BE2C (cell line): ENCODE measurements around the gene CLDN7.

Experiments
- DNase-seq: peaks from one replicate; pipeline ENCODE4 v3.0.0-alpha.2; 2020
- H3K27me3 ChIP-seq: fragments of 250-450 bp; sonication (Bioruptor Pico); 2 replicates; pipeline ENCODE4 v1.5.1; 2020; ENCODE audit warnings: mild to moderate bottlenecking
- H3K36me3 ChIP-seq: fragments of 250-450 bp; sonication (Bioruptor Pico); 2 replicates; pipeline ENCODE4 v1.5.1; 2020; ENCODE audit warnings: mild to moderate bottlenecking
- H3K4me1 ChIP-seq: fragments of 250-450 bp; sonication (Bioruptor Pico); 2 replicates; pipeline ENCODE4 v1.5.1; 2020
- H3K4me3 ChIP-seq: 2 replicates; pipeline ENCODE4 v1.5.1; 2011; ENCODE audit warnings: low read depth, low read length
- H3K9me3 ChIP-seq: fragments of 250-450 bp; sonication (Bioruptor Pico); 2 replicates; pipeline ENCODE4 v1.5.1; 2020
- TF ChIP-seq, protein P1 (sequence below): IDR thresholded peaks from 2 replicates; pipeline ENCODE4 v1.5.1; 2012; ENCODE audit warnings: mild to moderate bottlenecking, low read depth, low read length

CLDN7 gene

DNA sequence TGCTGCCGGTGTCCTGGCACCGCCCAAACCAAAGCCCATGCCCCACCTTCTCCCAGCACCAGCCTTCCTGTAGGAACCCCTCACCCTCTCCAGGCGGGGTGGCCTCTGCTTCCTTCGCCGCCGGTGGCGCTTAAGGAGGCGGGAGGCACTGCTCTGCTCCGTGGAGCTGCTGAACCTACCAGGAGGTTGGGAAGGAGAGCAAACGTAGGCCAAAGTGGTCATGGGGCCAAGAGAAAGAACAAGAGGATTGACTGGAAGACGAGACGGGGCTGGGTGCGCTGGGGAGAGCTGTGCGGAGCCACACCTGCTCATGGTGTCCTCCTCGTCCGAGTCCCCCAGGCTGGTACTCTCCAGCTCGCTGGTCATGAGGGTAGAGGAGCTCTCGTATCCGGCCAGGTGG, 32.8 kb downstream of the CLDN7 start:
- no peaks in the 10 kb centered on the region for H3K27me3 ChIP-seq
- TF ChIP-seq, protein P1, sequence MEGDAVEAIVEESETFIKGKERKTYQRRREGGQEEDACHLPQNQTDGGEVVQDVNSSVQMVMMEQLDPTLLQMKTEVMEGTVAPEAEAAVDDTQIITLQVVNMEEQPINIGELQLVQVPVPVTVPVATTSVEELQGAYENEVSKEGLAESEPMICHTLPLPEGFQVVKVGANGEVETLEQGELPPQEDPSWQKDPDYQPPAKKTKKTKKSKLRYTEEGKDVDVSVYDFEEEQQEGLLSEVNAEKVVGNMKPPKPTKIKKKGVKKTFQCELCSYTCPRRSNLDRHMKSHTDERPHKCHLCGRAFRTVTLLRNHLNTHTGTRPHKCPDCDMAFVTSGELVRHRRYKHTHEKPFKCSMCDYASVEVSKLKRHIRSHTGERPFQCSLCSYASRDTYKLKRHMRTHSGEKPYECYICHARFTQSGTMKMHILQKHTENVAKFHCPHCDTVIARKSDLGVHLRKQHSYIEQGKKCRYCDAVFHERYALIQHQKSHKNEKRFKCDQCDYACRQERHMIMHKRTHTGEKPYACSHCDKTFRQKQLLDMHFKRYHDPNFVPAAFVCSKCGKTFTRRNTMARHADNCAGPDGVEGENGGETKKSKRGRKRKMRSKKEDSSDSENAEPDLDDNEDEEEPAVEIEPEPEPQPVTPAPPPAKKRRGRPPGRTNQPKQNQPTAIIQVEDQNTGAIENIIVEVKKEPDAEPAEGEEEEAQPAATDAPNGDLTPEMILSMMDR = no peak
- no peak overlapping the region for H3K4me3 ChIP-seq
- no peaks in the 10 kb centered on the region for H3K9me3 ChIP-seq
- no peak for DNase-seq
- H3K36me3 ChIP-seq = no peaks in the 10 kb centered on the region
- H3K4me1 ChIP-seq = no peaks in the 10 kb centered on the region

DNA sequence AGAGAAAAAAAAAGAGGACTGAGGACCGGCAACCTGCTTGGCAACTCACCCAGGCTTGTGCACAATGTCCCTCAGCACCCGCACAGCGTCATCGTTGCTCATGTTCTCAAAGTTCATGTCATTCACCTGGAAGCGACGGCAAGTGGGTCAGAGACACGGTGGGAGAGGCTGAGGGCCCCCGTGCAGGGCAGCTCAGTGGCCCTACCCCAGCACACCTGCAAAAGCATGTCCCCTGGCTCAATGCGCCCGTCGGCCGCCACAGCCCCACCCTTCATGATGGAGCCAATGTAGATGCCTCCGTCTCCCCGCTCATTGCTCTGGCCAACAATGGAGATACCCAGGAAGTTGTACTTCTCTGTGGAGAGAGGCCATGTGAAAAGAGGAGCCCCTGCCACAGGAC, 33.4 kb downstream of the CLDN7 start:
- Histone ChIP-seq H3K9me3 (no peaks in the 10 kb centered on the region), H3K27me3 (no peaks in the 10 kb centered on the region), H3K4me3 (no peak overlapping the region), H3K4me1 (no peaks in the 10 kb centered on the region), H3K36me3 (peaks cover 2% of the 10 kb centered on the region; the same call in 1 of the 2 replicates)
- TF ChIP-seq, protein P1 = no peak
- no peak for DNase-seq

DNA sequence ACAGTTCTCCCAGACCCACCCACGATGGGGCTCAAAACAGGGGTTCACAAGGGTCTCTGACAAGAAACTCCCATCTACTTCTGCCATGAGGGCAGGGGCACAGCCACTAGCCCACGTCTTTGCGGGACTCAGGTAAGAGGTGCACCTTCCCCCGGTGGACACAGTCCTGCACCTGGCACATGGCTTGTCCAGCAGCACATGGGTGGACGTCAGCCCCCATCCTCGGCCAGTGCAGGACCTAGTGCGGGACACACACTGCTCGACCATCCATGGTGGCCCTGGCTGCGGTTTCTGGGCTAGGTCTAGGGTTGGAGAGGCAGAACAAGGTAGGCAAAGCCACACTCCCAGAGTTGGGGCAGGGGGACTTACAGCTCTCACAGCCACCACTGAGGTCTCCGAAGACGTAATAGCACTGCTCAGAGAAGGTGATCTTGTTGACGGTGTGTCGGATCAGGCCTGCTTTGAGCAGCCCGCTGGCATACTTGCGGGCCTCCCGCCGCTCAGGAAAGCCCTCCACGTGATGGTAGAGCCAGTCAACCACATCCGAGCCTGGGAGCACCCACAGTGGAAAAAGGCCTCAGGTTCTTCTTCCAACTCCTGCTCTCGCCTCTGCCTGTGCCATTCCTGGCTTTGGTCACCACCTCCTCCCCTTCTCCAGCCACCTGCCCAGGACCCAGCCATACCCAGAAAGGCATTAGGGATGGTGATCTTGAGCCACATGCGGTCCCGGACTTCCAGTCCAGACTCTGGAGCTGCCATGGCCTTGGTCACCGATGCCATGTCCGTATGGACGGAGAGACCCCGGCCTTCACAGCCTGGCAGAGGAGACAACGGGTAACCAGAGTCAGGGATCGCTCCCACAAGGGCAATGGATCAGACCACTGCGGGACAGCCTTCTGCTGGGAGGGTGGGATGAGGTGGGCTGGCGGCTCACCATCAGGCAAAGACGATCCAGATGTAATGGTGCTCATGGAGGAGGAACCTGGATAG, 35.3 kb downstream of the CLDN7 start:
- Histone ChIP-seq H3K9me3 (no peaks in the 10 kb centered on the region), H3K4me3 (no peak overlapping the region), H3K36me3 (peaks cover 14% of the 10 kb centered on the region), H3K27me3 (no peaks in the 10 kb centered on the region), H3K4me1 (no peaks in the 10 kb centered on the region)
- DNase-seq = no peak
- TF ChIP-seq, protein P1 = no peak

DNA sequence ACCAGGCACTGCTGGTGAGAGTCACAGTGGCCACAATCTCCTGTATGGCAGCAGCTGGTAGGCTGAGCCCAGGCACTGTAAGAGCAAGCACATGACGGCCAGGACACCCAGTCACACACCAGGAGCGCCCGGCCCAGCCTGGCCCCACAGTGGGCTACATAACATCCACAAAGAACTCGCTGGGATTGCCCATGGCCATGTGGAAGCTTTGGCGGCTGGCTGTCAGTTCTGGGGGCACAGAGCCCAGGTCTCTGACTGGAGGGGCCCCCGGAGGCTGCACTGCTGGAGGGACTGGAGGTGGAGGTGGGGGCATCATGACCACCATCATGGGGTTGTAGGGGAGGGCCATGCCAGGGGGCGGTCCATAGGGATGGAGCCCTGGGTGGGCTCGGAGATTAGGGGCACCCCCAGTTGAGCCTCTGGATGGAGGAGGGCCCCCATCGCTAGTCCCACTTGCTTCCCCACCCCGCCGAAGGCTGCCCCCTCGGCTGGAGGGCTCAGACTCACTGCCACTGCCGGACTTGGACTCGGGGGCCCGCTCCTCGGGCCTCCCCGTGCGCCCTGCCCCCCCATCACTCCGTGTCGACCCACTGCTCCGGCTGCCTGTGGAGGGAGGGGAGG, 36.5 kb downstream of the CLDN7 start:
- TF ChIP-seq, protein P1 = no peak
- H3K36me3 ChIP-seq = peaks cover 14% of the 10 kb centered on the region
- no peak overlapping the region for H3K4me3 ChIP-seq
- no peaks in the 10 kb centered on the region for H3K4me1 ChIP-seq
- no peak for DNase-seq
- H3K27me3 ChIP-seq = no peaks in the 10 kb centered on the region
- H3K9me3 ChIP-seq = no peaks in the 10 kb centered on the region

DNA sequence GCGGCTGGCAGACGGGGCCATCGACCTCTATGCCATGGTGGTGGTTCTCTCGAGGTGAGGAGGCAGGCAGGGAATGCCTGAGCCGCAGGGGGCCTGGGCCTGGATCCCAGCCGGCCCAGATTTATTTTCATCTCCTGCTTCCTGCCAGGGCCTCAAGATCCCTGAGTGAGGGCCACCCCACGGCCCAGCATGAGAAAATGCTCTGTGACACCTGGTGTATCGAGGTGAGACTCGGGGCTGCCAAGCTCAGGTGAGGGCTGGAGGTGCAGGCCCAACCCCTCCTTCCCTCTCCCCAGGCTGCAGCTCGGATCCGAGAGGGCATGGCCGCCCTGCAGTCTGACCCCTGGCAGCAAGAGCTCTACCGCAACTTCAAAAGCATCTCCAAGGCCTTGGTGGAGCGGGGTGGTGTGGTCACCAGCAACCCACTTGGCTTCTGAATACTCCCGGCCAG, 37.6 kb downstream of the CLDN7 start:
- H3K4me1 ChIP-seq = no peaks in the 10 kb centered on the region
- TF ChIP-seq, protein P1 = no peak
- no peak overlapping the region for H3K4me3 ChIP-seq
- peaks cover 14% of the 10 kb centered on the region for H3K36me3 ChIP-seq
- DNase-seq = no peak
- H3K9me3 ChIP-seq = no peaks in the 10 kb centered on the region
- H3K27me3 ChIP-seq = no peaks in the 10 kb centered on the region

DNA sequence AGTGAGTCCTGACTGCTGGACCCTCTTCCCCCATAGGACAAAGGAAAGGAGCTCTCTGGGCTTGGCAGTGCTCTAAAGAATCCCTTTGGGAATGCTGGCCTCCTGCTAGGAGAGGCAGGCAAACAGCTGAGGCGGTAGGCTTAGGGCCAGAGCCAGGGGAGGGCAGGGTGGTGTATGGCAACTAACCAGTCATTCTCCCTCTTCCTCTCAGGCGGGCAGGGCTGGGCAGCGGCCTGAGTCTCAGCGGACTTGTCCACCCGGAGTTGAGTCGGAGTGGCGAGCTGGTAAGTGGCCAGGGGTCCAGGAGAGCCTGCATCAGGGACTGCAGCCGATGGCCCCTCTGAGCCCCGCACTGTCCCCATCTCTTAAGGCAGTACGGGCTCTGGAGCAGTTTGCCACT, 38.2 kb downstream of the CLDN7 start:
- no peak overlapping the region for H3K4me3 ChIP-seq
- H3K4me1 ChIP-seq = no peaks in the 10 kb centered on the region
- TF ChIP-seq, protein P1 = no peak
- no peak for DNase-seq
- H3K27me3 ChIP-seq = no peaks in the 10 kb centered on the region
- peaks cover 14% of the 10 kb centered on the region for H3K36me3 ChIP-seq
- H3K9me3 ChIP-seq = no peaks in the 10 kb centered on the region
